Gastroesophageal sphincter (tissue), 3 donors: ENCODE measurements around the gene EXOC4.

Experiments
- CTCF ChIP-seq, 4 experiments: fragments of 200-600 bp in 2 of 4; fragments of 450-650 bp in 2 of 4; sonication (generic) in 1 of 4; IDR thresholded peaks; one replicate each; pipeline ENCODE4 v1.5.1; 2017 to 2019; ENCODE audit warnings: antibody characterized with exemption in 4 of 4, mild to moderate bottlenecking in 2 of 4, moderate library complexity in 2 of 4
- POLR2AphosphoS5 ChIP-seq: sonication (generic); formaldehyde crosslinking; IDR thresholded peaks from one replicate; pipeline ENCODE4 v1.6.1; 2017; ENCODE audit warnings: antibody characterized with exemption

GRCh38 chr7:133822868-133823552 is 570.1 kb downstream of the EXOC4 start:
- TF ChIP-seq CTCF (IDR thresholded peaks at IDR 0.05) (no peak), POLR2AphosphoS5 (no peak)
